DOHH2 (cell line): ENCODE data around the gene MTSS2.
"Not testable (repeated sequence)": the region's sequence is repeated elsewhere in the genome, so short reads cannot be mapped to it uniquely, and the experiment has no call there.

Source experiments
- H3F3A ChIP-seq: fragments of 200-600 bp; sonication (generic), shearing (Covaris generic); 2 replicates; pipeline ENCODE4 v1.6.0; 2016; ENCODE audit warnings: antibody characterized with exemption, mild to moderate bottlenecking; ENCODE audit not compliant: control insufficient read depth, insufficient read depth
- H3K27ac ChIP-seq: fragments of 200-600 bp; sonication (generic); 2 replicates; pipeline ENCODE4 v1.5.1; 2014; ENCODE audit warnings: low read depth, mild to moderate bottlenecking, low read length, moderate library complexity
- H3K27me3 ChIP-seq: fragments of 200-600 bp; sonication (generic); 2 replicates; pipeline ENCODE4 v1.6.1; 2014; ENCODE audit warnings: mild to moderate bottlenecking, low read length, mixed read lengths; ENCODE audit not compliant: control insufficient read depth
- H3K36me3 ChIP-seq: fragments of 200-600 bp; sonication (generic); 2 replicates; pipeline ENCODE4 v1.6.1; 2014; ENCODE audit warnings: mild to moderate bottlenecking, low read length, moderate library complexity, mixed read lengths; ENCODE audit not compliant: control insufficient read depth
- H3K4me1 ChIP-seq: fragments of 200-600 bp; sonication (generic); 2 replicates; pipeline ENCODE4 v1.6.1; 2014; ENCODE audit warnings: mild to moderate bottlenecking, low read length, mixed read lengths; ENCODE audit not compliant: control insufficient read depth
- H3K4me2 ChIP-seq: fragments of 200-600 bp; sonication (generic); 2 replicates; pipeline ENCODE4 v1.6.0; 2014; ENCODE audit warnings: mild to moderate bottlenecking, low read length, moderate library complexity
- H3K4me3 ChIP-seq: fragments of 200-600 bp; sonication (generic); 2 replicates; pipeline ENCODE4 v1.5.1; 2014; ENCODE audit warnings: mild to moderate bottlenecking, low read length, mixed read lengths
- H3K79me2 ChIP-seq: fragments of 200-600 bp; sonication (generic); 2 replicates; pipeline ENCODE4 v1.6.1; 2014; ENCODE audit warnings: mild to moderate bottlenecking, low read length, mixed read lengths; ENCODE audit not compliant: control insufficient read depth
- H3K9me2 ChIP-seq: fragments of 200-600 bp; sonication (generic); replicated peaks from 2 replicates; pipeline ENCODE4 v1.6.1; 2014; ENCODE audit warnings: mild to moderate bottlenecking, low read length, mixed read lengths; ENCODE audit not compliant: control insufficient read depth
- H3K9me3 ChIP-seq: fragments of 200-600 bp; sonication (generic); 2 replicates; pipeline ENCODE4 v1.6.1; 2014; ENCODE audit warnings: antibody characterized with exemption, low read length, mixed read lengths; ENCODE audit not compliant: control insufficient read depth, insufficient read depth
- H4K20me1 ChIP-seq: fragments of 200-600 bp; sonication (generic); 2 replicates; pipeline ENCODE4 v1.6.0; 2014; ENCODE audit warnings: low read depth, mild to moderate bottlenecking, antibody characterized with exemption, low read length, moderate library complexity; ENCODE audit not compliant: control insufficient read depth, insufficient read depth
- EZH2phosphoT487 ChIP-seq: fragments of 200-600 bp; sonication (generic); IDR thresholded peaks from 2 replicates; pipeline ENCODE4 v1.6.1; 2017; ENCODE audit warnings: borderline replicate concordance, mild to moderate bottlenecking, antibody characterized with exemption, low read length, moderate library complexity, mixed read lengths
- TF ChIP-seq, protein P1 (sequence below): fragments of 200-600 bp; sonication (generic); IDR thresholded peaks from one replicate; pipeline ENCODE4 v1.5.1; 2014; ENCODE audit warnings: antibody characterized with exemption, mild to moderate bottlenecking, low read depth, low read length; ENCODE audit not compliant: poor library complexity, severe bottlenecking

Gene MTSS2

DNA sequence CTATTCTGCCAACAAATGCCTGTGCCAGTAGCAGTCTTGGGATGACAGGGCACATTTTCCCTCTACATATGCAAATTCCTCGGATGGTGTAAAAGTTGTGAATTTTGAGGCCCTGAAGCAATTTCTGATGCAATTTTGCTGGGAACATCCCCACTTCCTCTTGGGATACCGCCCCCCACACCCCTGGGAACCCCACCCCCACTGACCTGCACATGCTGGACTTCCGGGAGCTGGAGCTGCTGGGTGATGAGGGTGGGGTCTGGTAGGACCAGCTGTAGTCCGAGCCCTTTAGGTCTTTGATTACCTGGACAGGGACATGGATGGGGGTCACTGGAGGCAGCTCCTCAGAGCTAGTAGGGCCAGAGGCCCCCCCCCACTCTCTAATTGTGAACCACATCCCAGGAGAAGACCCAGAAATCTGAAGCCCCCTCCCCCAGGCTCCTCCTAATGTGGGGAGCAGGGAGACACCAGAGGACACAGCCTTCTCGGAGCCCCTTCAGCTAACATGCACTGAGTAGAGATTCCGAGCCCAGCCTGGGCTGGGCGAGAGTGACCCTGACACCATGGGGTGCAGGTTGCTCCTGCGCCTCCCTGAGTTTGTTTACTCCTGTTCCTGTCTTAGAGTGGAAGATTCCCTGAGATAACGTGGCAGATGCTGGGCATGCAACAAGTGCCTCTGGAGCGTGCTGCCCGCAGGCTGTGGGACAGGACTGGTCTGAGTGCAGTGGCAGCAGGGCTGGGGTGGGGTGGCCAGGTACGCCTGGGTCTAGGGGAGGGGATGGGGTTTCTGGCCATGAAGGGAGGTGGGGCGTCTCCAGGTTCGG, 9.0 kb downstream of the MTSS2 start:
- Histone ChIP-seq H3K4me2 (no peak overlapping the region), H4K20me1 (no peaks in the 10 kb centered on the region), H3F3A (no peaks in the 10 kb centered on the region), H3K9me2 (no peaks in the 10 kb centered on the region), H3K27me3 (no peaks in the 10 kb centered on the region), H3K36me3 (no peaks in the 10 kb centered on the region), H3K9me3 (no peaks in the 10 kb centered on the region), H3K79me2 (no peaks in the 10 kb centered on the region), H3K4me1 (no peaks in the 10 kb centered on the region), H3K27ac (no peak overlapping the region), H3K4me3 (no peak overlapping the region)
- TF ChIP-seq, protein P1, sequence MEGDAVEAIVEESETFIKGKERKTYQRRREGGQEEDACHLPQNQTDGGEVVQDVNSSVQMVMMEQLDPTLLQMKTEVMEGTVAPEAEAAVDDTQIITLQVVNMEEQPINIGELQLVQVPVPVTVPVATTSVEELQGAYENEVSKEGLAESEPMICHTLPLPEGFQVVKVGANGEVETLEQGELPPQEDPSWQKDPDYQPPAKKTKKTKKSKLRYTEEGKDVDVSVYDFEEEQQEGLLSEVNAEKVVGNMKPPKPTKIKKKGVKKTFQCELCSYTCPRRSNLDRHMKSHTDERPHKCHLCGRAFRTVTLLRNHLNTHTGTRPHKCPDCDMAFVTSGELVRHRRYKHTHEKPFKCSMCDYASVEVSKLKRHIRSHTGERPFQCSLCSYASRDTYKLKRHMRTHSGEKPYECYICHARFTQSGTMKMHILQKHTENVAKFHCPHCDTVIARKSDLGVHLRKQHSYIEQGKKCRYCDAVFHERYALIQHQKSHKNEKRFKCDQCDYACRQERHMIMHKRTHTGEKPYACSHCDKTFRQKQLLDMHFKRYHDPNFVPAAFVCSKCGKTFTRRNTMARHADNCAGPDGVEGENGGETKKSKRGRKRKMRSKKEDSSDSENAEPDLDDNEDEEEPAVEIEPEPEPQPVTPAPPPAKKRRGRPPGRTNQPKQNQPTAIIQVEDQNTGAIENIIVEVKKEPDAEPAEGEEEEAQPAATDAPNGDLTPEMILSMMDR, result no peak
- TF ChIP-seq EZH2phosphoT487, result no peak

DNA sequence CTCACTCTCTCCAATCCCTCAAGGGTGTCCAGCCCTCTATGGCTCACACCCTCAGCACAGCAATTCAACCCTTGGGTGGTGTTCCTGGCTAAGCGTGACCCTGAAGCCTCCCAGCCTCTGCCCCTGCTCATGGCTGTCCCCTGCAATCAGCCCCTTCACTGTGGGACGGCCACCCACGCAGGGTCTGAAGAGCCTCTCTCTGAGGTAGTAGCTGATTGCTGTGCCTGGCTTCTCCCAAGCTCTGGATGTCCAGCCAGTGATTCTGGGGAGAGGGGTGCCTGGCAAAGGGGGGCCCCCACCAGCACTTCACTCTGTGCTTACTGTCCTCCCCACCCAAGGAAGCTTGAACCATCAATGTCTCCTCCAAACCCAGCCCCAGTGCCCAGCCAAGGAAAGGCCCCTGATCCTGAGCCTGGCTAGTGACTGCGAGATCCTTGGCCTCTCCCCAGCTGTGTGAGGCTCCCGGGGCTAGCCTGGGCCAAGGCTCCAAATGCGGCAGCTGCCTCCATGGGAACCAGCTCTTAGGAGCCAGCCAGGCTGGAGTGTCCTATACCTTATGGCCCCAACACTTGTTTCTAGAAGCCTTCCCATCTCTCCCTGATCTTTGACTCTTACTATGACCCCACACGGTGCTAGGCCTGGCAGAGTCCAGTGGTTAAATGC, 9.9 kb downstream of the MTSS2 start:
- H3K4me2 ChIP-seq, result no peak overlapping the region
- H3K27me3 ChIP-seq, result no peaks in the 10 kb centered on the region
- H3K4me3 ChIP-seq, result no peak overlapping the region
- H3K79me2 ChIP-seq, result no peaks in the 10 kb centered on the region
- no peaks in the 10 kb centered on the region for H3K9me2 ChIP-seq
- H4K20me1 ChIP-seq, result no peaks in the 10 kb centered on the region
- H3K36me3 ChIP-seq, result no peaks in the 10 kb centered on the region
- no peaks in the 10 kb centered on the region for H3K4me1 ChIP-seq
- no peaks in the 10 kb centered on the region for H3K9me3 ChIP-seq
- TF ChIP-seq, protein P1, result no peak
- no peak for TF ChIP-seq EZH2phosphoT487
- H3F3A ChIP-seq, result no peaks in the 10 kb centered on the region
- H3K27ac ChIP-seq, result no peak overlapping the region

DNA sequence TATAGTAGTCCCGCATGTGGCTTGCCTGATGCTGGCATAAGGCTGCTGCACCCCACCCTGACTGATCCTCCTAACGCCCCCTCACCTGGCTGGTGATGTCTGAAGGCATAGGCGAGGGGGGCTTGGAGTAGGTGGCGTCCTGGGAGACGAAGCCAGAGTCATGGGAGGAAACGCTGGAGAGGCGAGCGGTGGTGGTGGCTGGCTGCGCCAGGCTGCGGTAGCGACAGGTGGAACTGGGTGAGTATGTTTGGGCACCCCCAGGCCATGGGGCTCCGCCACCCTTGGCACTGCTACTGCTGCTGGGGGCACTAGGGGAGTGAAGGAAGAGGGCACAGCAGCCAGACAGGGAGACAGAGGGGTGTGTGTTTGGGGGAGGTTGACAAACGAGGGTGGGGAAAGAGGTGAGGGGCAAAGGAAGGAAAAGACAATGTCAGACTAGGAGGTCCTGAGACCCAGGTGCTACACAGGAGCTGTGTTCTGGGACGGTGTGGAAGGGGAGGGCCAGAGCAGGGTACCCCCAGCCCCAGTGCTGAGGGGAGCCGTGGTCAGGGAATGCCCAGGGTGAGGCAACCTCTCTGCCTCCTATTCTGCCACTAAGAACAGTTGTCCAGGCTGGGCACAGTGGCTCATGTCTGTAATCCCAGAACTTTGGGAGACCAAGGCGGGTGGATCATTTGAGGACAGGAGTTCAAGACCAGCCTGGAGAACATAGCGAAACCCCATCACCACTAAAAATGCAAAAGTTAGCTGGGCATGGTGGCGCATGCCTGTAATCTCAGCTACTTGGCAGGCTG, 11.4 kb downstream of the MTSS2 start:
- no peak overlapping the region for H3K4me3 ChIP-seq
- no peaks in the 10 kb centered on the region for H3K27me3 ChIP-seq
- TF ChIP-seq, protein P1, result no peak
- no peak for TF ChIP-seq EZH2phosphoT487
- no peak overlapping the region for H3K27ac ChIP-seq
- H4K20me1 ChIP-seq, result no peaks in the 10 kb centered on the region
- H3K4me2 ChIP-seq, result no peak overlapping the region
- no peaks in the 10 kb centered on the region for H3K4me1 ChIP-seq
- H3F3A ChIP-seq, result no peaks in the 10 kb centered on the region
- H3K79me2 ChIP-seq, result no peaks in the 10 kb centered on the region
- H3K9me3 ChIP-seq, result no peaks in the 10 kb centered on the region
- H3K36me3 ChIP-seq, result no peaks in the 10 kb centered on the region
- no peaks in the 10 kb centered on the region for H3K9me2 ChIP-seq

DNA sequence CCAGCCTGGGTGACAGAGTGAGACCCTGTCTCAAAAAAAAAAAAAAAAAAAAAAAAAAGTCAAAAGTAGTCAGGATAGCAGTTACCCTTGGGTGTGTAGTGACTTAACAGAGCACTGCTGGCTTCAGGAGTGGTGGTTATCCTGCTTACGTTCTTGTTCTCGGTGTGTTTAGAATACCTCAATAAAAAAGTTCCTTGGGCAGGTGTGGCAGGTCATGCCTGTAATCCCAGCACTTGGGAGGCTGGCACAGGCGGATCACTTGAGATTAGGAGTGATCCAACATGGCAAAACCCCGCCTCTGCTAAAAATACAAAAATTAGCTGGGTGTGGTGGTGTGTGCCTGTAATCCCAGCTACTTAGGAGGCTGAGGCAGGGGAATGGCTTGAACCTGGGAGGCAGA, 14.9 kb downstream of the MTSS2 start:
- not testable (repeated sequence) for H3K36me3 ChIP-seq, H3K4me2 ChIP-seq, H3F3A ChIP-seq, H3K9me2 ChIP-seq, H3K4me3 ChIP-seq, H3K9me3 ChIP-seq, H3K27me3 ChIP-seq, H3K4me1 ChIP-seq, H4K20me1 ChIP-seq, H3K79me2 ChIP-seq, H3K27ac ChIP-seq
